HG02973 (cell line): ENCODE measurements around the gene KCNQ1.

Source experiments
- ATAC-seq: cut with Tn5 transposase; IDR thresholded peaks from one replicate; pipeline ENCODE4 v1.9.1; 2021; ENCODE audit warnings: moderate library complexity; ENCODE audit not compliant: unreplicated experiment

The KCNQ1 gene

GRCh38 chr11:2842876-2843275 lies 398.1 kb downstream of the KCNQ1 start:
- ATAC-seq, result no peak

- no peak for ATAC-seq
Observed at GRCh38 chr11:2843551-2843950, 398.7 kb downstream of the KCNQ1 start.

GRCh38 chr11:2844116-2844842 lies 399.5 kb downstream of the KCNQ1 start:
- ATAC-seq, result no peak

- ATAC-seq, result no peak
Observed at GRCh38 chr11:2844996-2845395, 400.2 kb downstream of the KCNQ1 start.

- no peak for ATAC-seq
Observed at GRCh38 chr11:2846056-2846455, 401.2 kb downstream of the KCNQ1 start.

GRCh38 chr11:2846470-2846869 lies 401.7 kb downstream of the KCNQ1 start:
- no peak for ATAC-seq

GRCh38 chr11:2847561-2847960 lies 402.8 kb downstream of the KCNQ1 start:
- no peak for ATAC-seq

- ATAC-seq, result no peak
Observed at GRCh38 chr11:2848497-2848896, 403.7 kb downstream of the KCNQ1 start.

- no peak for ATAC-seq
Observed at GRCh38 chr11:2849994-2850770, 405.4 kb downstream of the KCNQ1 start.

- ATAC-seq, result no peak
Observed at GRCh38 chr11:2853401-2853800, 408.6 kb downstream of the KCNQ1 start.

GRCh38 chr11:2853997-2854560 lies 409.3 kb downstream of the KCNQ1 start:
- no peak for ATAC-seq

- no peak for ATAC-seq
Observed at GRCh38 chr11:2855162-2855561, 410.4 kb downstream of the KCNQ1 start.

GRCh38 chr11:2857276-2857675 lies 412.5 kb downstream of the KCNQ1 start:
- ATAC-seq, result no peak

GRCh38 chr11:2857918-2858317 lies 413.1 kb downstream of the KCNQ1 start:
- ATAC-seq, result no peak

GRCh38 chr11:2858995-2859698 lies 414.3 kb downstream of the KCNQ1 start:
- no peak for ATAC-seq

- no peak for ATAC-seq
Observed at GRCh38 chr11:2859699-2860037, 414.9 kb downstream of the KCNQ1 start.

GRCh38 chr11:2860636-2861035 lies 415.8 kb downstream of the KCNQ1 start:
- no peak for ATAC-seq

GRCh38 chr11:2862395-2863275 lies 417.8 kb downstream of the KCNQ1 start:
- ATAC-seq, result no peak

- no peak for ATAC-seq
Observed at GRCh38 chr11:2863276-2863618, 418.4 kb downstream of the KCNQ1 start.

GRCh38 chr11:2864901-2865300 lies 420.1 kb downstream of the KCNQ1 start:
- no peak for ATAC-seq
